Tibial nerve (tissue), 4 donors: ENCODE measurements around the gene GPR42.

Experiments used
- EP300 ChIP-seq, 2 donors: sonication (generic); formaldehyde crosslinking; IDR thresholded peaks; one replicate each; pipeline ENCODE4 v1.6.1; 2017; ENCODE audit warnings: antibody characterized with exemption in 2 of 2, mild to moderate bottlenecking in 1 of 2
- POLR2A ChIP-seq, 2 donors: fragments of 450-650 bp; IDR thresholded peaks; one replicate each; pipeline ENCODE4 v1.6.1; 2017; ENCODE audit warnings: antibody characterized with exemption in 2 of 2, mild to moderate bottlenecking in 2 of 2, moderate library complexity in 2 of 2
- TF ChIP-seq, protein P1 (sequence below), 5 experiments: fragments of 200-600 bp in 3 of 5; fragments of 450-650 bp in 2 of 5; sonication (generic) in 3 of 5; IDR thresholded peaks; one replicate each; pipeline ENCODE4 v1.5.1; 2016 to 2019; ENCODE audit warnings: antibody characterized with exemption in 5 of 5, mild to moderate bottlenecking in 3 of 5, moderate library complexity in 2 of 5

DNA sequence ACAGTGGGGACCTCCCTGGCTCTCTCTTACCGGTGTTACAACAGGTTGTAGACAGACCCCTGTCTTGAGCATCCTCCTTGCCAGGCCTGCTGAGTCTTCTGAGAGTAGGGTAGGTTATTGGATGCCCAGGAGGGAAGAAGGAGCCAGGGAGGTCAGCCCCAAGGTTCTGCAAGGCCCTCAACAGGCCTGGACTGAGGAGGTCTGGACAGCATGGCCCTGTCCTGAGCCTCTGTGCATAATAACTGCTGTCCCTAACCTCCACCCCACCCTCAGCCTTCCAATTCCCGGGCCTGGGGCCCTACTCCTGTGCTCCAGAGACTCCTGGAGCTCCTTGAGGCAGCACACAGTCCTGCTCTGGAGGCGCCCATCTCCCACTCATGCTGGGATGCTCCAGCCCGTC is 41.5 kb upstream of the GPR42 start:
- TF ChIP-seq, protein P1, sequence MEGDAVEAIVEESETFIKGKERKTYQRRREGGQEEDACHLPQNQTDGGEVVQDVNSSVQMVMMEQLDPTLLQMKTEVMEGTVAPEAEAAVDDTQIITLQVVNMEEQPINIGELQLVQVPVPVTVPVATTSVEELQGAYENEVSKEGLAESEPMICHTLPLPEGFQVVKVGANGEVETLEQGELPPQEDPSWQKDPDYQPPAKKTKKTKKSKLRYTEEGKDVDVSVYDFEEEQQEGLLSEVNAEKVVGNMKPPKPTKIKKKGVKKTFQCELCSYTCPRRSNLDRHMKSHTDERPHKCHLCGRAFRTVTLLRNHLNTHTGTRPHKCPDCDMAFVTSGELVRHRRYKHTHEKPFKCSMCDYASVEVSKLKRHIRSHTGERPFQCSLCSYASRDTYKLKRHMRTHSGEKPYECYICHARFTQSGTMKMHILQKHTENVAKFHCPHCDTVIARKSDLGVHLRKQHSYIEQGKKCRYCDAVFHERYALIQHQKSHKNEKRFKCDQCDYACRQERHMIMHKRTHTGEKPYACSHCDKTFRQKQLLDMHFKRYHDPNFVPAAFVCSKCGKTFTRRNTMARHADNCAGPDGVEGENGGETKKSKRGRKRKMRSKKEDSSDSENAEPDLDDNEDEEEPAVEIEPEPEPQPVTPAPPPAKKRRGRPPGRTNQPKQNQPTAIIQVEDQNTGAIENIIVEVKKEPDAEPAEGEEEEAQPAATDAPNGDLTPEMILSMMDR (IDR thresholded peaks at IDR 0.05) = no peak
- TF ChIP-seq POLR2A (IDR thresholded peaks at IDR 0.05) = no peak
- TF ChIP-seq EP300 (IDR thresholded peaks at IDR 0.05) = no peak
